AG20443 (cell line): ENCODE measurements around the gene ZNF117.
"Not testable (repeated sequence)": the region's sequence is repeated elsewhere in the genome, so short reads cannot be mapped to it uniquely, and the experiment has no call there.

Source experiments
- DNase-seq: peaks from one replicate; pipeline ENCODE4 v3.0.0; 2012; ENCODE audit warnings: low spot score, mixed read lengths

ZNF117 gene

DNA sequence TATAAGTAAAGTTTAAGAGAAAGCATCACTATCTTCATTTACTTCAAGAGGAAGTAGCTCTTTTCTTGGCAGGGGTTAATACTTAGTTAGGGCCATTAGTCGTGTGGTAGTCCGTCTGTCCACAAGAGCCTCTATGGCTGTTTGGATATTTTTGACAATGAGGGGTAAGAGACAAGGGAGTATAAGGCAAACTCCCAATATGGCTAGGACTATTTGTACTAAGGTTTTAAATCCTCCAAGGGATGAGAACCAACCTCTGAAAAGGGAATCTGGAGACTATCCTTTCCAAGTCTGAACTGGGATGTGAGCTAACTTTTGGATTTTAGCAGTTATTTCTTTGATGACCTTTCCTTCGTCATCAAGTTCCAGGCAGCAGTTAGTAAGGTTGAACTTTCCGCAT, at the start of gene ZNF117:
TSS of gene ZNF117 (minus strand) at position 101 of the 400 bp plus-strand sequence.
- no peak for DNase-seq

DNA sequence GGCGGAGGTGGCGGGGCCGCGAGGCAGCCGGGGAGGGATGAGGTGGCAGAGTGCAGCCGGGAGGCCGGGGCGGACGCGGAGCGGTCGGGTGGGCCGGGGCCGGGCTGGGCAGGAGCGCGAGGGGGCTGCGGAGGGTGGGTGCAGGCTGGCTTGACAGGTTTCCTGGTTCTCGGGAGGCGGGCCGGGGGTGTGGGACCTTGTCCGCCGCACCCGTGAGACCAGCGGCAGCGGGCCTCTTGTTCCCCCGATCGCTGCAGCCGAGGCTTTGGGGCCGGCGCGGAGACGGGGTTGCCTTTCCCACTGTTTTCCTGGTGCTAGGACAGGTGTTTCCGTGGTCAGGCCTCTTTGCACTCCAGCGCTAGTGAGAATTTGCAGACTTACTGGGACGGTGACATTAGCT, 47.9 kb upstream of the ZNF117 start:
- DNase-seq = peak; percentile 16

DNA sequence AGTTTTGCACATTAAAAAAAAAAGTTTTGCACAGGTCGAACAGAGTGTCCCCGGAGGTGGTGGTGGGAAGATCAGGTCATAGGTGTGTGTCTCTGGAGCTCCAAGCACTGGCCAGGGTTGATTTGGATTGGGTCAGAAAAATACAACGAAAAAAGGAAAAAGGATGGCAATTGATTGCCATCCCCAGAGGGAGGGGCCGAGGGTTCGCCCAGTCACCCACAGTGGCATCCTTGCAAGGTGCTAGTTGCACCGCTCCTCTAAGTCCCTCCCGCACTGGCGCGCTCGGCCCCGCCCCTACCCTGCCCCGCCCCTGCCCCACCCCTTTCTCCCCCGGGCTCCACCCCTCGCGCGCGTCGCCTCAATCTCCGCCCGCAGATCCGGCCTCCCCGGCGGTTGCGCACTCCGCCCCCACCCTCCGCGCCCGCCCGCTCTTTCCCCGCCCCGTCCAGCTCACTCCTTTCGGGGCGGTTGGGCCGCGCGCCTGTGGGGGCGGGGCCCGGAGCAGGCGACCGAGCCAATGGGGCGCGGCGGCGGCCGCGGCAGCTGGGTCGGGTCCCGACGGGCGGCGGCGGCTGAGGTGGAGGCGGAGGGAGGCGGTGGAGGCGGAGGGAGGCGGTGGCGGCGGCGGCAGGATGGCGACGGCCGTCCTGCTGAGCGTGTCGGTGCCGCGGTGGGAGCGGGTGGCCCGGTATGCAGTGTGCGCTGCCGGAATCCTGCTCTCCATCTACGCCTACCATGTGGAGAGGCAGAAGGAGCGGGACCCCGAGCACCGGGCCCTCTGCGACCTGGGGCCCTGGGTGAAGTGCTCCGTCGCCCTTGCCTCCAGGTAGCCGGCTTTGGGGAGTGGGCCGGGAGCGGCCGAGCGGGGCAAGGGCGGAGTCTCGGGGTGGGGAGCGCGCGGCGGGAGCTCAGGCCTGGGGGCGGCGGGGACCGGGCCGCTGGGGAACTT, 47.2 kb upstream of the ZNF117 start:
- DNase-seq = peak; percentile 98

DNA sequence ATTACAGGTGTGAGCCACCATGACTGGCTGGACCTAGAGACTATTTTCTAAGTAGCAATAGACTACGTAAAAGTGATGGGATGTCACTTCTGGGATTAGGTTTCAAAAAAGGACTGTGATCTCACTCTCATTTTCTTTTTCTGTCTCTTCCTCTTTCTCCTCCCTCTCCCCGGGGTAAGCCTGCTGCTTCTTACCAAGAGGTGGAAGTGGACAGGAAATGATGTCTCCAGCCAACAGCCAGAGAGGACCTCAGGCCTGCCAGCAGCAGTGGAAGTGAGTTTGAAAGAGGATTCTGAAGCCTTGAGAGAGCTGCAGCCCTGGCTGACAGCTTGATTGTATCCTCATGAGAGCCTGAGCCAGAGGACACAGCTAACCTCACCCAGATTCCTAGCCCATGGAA, 45.7 kb upstream of the ZNF117 start:
- not testable (repeated sequence) for DNase-seq

DNA sequence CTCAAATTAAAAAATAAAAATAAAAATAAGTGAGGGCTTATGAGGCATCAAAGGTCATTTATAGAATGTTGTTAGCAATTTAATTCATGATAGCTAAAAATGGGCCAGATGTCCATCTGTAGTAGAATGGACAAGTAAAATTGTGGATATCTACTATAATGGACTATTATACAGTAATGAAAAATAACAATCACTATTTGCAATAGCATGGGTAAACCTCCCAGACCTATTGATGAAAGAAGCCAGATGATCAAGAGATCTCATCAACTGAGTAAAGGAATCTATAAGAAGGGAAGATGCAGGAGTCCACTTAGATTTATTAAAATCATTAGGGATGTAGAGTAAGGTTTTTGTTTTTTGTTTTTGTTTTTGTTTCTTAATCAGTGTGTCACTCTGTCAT, 44.6 kb upstream of the ZNF117 start:
- not testable (repeated sequence) for DNase-seq

DNA sequence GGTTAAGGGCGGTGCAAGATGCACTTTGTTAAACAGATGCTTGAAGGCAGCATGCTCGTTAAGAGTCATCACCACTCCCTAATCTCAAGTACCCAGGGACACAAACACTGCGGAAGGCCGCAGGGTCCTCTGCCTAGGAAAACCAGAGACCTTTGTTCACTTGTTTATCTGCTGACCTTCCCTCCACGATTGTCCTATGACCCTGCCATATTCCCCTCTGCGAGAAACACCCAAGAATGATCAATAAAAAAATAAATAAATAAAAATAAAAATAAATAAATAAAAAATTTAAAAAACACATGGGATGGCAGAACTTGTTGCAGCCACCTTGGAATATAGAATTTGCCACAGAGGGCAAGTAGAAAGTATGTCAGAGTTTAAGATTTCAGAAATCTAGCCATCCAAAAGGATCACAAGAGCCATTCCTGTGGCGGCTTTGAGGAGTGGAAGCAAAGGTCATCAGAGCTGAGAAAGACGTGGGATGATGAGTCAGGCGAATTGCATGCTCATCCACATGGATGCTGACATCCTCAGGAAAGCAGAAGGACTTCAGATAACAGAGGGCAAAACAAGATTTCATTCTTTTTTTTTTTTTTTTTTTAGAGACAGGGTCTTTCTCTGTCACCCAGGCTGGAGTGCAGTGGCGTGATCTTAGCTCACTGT, 43.4 kb upstream of the ZNF117 start:
- peak; percentile 8 for DNase-seq

DNA sequence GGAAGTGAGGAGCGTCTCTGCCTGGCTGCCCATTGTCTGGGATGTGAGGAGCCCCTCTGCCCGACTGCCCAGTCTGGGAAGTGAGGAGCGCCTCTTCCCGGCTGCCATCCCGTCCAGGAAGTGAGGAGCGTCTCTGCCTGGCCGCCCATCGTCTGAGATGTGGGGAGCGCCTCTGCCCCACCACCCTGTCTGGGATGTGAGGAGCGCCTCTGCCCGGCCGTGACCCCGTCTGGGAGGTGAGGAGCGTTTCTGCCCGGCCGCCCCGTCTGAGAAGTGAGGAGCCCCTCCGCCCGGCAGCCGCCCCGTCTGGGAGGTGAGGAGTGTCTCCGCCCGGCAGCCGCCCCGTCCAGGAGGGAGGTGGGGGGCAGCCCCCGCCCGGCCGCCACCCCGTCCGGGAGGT, 42.6 kb upstream of the ZNF117 start:
- not testable (repeated sequence) for DNase-seq

DNA sequence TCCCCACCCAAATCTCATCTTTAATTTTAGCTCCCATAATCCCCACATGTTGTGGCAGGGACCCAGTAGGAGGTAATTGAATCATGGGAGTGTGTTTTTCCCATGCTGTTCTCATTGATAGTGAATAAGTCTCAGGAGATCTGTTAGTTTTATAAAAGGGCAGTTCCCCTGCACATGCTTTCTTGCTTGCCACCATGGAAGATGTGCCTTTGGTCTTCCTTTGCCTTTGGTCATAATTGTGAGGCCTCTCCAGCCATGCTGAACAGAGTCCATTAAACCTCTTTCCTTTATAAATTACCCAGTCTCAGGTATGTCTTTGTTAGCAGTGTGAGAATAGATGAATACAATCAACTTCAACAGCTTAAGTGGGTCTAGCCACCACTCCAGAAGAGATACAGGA, 34.2 kb upstream of the ZNF117 start:
- DNase-seq = not testable (repeated sequence)

DNA sequence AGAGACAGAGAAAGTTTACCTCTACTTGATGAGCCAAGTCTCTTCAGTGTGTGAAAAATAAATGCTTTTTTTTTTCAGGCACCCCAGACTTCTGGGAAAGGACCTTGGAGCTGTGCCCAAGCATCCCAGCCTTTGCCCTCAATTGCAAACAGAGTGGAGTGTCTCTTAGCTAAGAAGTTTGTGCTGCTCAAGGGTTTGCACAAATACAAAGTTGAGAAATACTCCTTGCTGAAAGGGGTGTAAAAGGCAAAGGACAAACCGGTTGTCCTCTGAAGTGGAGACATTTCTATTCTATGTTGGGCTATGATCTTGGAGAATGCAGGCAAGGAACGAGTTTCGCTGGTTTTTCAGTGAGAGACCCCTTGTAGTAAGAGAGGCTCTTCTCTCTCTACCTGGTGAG, 30.1 kb upstream of the ZNF117 start:
- DNase-seq = not testable (repeated sequence)

DNA sequence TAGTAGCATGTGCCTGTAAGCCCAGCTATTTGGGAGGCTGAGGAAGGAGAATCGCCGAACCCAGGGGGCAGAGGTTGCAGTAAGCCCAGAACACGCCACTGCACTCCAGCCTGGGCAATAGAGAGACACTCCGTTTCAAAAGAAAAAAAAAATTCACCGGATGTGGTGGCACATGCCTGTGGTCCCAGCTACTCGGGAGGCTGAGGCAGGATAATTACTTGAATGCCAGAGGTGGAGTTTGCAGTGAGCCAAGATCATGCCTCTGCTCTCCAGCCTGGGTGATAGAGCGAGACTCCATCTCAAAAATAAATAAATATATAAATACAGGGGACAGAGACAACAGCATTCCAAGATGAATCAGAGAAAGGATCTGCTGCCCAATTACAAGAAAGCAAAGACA, 19.0 kb upstream of the ZNF117 start:
- not testable (repeated sequence) for DNase-seq

DNA sequence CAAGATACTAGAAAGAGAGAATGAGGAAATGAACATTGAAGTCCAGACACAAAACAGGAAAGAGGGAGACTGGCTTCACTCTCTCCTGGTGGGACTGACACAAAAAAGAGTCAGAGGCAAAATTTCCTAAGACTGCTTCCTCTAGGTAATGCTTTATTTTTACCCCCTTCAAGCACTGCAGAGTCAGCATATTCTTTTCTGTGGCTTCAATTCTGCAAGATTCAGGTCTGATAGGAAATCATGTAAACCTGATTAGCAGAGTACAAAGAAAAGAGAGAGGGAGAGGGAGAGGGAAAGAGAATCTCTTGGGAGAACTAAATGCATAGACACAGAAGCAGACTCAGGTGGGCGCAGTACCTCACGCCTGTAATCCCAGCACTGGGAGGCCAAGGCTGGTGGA, 18.6 kb upstream of the ZNF117 start:
- not testable (repeated sequence) for DNase-seq

DNA sequence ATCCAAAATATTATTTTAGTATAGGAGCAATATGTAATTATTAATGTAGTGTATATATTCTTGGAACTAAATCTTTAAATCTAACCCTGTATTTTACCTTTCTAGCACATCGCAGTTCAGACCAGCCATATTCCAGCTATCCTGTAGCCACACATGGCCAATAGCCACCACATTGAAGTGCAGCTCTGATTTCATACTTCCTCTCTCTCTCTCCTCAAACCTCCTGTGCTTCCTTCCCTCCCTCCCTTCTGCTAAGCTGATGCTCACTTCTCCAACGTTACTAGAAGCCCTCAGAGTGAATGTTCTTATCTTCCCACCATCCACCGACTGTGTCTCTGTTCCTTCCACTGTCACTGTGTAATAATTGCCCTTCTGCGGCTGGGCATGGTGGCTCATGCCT, 16.2 kb upstream of the ZNF117 start:
- DNase-seq = not testable (repeated sequence)

DNA sequence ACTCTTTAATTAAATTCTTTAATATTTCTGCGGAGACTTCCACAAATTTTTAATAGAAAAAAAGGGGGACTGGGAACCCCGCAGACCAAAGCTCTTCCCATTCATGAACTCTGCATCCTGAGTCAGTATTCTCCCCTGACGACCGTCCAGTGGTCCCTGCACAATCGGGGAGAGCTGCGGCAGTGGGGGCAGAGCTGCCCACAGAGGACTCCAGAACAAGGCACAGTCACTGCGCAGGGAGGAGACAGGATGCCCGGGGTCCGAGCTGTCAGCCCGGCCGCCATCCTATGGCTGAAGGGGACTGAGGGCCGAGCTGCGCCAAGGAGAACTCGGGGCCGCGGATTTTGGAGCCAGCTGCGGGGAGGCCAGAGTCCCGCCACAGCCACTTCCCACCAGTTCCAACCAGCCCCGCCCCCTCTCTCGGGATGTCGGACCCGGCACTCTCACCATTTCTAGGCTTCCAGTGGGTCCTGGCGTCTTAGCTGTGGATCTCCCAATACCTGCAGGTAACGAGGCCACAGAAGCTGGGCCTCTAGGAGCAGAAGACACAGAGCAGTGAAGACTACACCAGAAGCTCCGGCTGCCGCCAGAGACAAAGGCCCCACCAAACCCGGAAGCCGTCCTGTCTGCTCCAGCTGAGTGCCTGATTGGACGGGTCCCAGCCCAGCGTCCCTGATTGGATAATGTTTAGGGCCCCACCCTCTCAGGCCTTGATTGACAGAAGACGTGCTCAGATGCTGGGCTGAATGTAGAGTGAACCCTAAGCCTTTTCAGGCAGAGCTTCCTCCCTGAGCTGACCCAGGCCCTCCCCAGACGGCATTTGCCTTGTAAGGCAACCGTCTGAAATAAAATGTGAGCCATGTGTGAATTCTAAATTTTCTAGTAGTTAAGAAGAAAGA, 15.5 kb upstream of the ZNF117 start, which contains the start of gene ERV3-1:
TSS of gene ERV3-1 (minus strand) at position 594 of the 899 bp plus-strand sequence. CDS start 13,661 bp downstream, outside the sequence.
- peak; percentile 95 for DNase-seq

DNA sequence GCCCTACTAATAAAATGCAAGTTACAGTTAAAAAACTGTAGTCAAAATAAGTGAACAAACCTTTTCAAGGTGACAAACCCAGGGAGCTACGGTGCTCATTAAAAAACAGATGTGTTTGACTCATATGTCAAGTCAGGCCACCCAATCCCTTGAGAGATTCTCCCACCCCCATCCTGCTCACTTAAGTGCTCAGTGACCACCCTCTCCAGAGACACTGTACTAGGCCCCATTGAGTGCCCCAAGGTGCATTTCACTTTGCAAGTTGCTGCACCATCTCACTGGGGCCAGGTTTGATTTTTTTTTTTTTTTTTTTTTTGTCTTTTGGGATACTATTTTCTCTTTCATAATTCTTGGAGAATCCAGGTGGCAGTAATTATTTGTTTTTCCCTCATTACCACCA, 13.7 kb upstream of the ZNF117 start:
- no peak for DNase-seq

DNA sequence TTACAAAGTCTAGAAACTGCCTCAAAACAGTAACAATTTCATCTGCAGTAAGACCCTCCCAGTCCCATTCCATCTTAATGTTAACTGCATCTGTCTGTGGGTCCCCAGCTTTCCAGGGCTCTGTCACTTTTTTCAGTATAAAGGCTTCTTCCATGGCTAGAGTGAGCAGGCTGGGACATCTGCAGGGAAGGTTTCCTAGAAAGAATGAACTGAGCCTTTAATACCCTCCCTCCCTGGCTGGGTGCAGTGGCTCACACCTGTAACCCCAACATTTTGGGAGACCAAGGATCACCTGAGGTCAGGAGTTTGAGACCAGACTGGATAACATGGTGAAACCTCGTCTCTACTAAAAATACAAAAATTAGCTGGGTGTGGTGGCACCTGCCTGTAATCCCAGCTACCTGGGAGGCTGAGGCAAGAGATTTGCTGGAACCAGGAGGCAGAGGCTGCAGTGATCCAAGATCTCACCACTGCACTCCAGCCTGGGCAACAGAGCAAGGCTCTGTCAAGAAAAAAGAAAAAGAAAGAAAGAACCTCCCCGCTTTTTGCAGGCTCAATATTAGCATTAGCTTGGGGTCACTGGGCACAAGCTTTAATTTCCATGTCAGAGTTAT, 12.2 kb upstream of the ZNF117 start:
- DNase-seq = no peak

DNA sequence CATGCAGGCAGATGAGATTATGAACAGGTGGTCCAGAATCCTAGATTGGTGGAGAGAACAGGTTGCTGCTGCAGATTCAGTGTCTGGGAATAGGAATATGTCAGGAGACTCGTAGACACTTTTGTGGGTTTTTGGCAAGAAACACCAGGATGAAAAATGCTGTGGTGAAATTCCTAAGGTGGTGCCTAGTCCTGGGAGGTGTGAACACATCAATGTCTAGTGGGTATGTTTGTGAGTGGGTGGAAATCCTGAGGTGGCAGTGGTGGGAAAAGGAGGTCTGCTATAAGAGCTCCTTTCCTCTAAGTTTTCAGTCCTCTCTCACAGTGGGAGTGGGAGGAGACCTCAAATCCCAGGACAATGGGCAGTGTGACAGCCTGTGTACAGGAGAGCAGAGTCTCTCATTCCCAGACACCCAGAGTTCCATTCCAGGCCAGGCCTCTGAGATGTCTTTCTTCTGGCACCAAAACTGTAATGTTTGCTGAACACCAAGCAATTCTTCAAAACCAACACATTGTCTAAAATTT, 10.5 kb upstream of the ZNF117 start:
- DNase-seq = no peak

DNA sequence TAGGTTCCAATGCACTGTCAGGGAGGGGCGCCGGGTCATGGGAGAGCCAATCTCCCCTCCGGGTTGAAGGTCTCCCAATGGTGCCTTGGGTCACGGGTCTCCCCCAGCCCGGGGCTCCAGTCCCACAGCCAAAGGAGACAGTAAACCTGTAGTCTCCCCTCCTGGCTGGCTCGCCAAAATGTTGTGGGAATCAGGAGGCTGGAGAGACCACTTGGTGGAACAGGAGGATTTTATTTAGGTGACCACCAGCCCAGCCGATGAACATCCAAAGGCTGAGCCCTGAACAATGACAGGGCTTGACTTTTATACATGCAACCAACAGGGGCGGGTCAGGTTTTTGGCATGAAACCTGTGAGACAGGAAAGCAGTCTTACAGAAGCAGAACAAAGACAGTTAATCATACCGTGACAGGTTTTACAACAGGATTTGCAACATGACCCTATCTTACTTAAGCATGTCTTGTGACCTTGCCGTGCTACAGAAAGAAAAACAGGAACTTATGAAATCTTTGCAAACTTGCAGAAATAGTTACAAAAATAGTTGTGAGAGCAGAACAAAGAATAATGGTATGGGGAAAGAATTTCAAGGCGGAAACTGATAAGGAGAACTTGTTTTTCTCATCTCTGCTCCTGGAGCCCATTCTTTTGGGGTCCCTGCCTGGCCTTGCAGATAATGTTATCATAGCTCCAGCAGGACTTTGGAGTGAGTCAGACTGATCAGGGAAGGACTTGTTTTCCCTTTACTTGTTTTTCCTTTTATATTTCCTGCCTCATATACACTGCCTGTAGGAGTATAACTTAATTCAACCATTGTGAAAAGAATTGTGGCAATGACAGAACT, 8.5 kb upstream of the ZNF117 start:
- no peak for DNase-seq

DNA sequence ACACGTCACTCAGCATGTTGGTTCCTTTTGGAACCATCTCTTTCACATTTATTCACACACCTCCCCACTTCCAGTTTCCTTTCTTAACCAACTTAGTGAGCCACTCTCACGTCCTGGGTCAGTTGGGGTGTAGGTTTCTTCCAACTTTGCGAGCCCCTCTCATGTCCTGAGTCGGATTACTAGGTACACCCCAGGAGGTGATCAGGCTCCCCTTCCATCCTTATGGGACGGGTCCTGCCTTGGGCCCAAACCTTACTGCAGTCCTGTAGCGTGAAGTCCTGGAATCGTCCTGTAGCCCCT, 8.0 kb upstream of the ZNF117 start:
- no peak for DNase-seq

DNA sequence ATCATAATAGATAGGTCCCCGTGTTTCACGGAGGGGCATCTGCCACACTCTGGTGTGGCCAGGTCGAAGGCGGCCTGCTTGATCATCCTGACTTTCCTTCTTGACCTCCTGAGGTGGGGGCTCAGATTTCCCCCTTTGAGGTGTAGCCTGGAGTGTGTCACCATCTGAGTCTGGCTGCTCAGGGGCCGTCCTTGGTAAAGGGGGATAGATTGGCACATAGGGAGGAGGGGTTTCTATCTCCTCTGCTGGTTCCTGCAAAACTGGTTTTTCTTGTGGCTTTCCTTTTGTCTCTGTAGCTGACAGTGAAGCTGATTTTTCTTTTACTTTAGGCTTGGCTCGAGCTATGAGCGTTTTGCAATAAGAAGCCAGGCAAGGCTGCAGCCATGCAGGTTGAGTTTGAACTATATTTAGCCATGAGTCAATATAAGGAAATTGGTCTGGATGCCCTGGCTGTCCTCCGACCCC, 7.1 kb upstream of the ZNF117 start:
- peak; percentile 21 for DNase-seq

DNA sequence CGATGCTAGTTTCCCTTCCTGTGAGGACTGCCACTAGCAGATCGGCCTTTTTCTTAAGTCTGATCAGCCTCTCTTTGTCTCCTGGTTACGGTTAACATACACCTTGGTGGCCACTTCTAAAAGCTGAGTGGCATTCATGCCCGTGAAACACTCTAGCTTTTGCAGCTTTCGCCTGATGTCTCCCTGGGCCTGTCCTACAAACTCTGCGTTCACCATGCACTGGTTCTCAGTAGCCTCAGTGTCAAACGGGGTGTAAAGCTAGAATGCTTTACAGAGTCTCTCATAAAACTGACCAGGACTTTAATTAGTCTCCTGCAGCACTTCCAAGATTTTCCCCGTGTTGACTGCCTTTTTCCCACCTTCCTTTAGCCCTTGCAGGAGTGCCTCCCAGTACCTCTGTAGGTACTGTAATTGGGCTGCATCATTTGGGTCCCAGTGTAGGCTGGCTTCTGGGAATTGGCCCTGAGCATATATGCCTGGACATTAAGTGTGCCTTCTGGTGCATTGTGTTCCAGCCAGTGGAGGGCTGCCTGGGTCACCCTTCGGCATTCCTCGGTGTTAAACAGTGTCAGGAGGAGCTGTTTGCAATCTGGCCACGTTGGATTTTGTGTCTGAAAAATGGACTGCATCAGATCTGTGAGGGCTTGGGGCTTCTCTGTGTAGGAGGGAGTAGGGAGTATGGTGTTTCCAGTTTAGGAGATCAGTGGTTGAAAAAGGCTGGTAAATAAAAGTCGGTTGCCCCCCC, 6.5 kb upstream of the ZNF117 start:
- no peak for DNase-seq
